Skeletal muscle cell (primary cell): Measurements from ENCODE around the gene SMAD3.
A peak's percentile ranks its signal among the peaks of the same experiment; 100 is the strongest.

Source experiments
- DNase-seq: peaks from one replicate; pipeline ENCODE4 v3.0.0-alpha.2; 2010; ENCODE audit warnings: low read depth
- H3K4me3 ChIP-seq: 2 replicates; pipeline ENCODE4 v1.5.1; 2011; ENCODE audit warnings: low read depth, mild to moderate bottlenecking, control low read depth, low read length, moderate library complexity

SMAD3 gene

GRCh38 chr15:67076147-67076843 lies 10.9 kb downstream of the SMAD3 start:
- peak; percentile 81 for DNase-seq
- no peak overlapping the region for H3K4me3 ChIP-seq

GRCh38 chr15:67077641-67078215 lies 12.3 kb downstream of the SMAD3 start:
- no peak for DNase-seq
- H3K4me3 ChIP-seq, result no peak overlapping the region

GRCh38 chr15:67079361-67079760 lies 14.0 kb downstream of the SMAD3 start:
- no peak for DNase-seq
- no peak overlapping the region for H3K4me3 ChIP-seq

DNA sequence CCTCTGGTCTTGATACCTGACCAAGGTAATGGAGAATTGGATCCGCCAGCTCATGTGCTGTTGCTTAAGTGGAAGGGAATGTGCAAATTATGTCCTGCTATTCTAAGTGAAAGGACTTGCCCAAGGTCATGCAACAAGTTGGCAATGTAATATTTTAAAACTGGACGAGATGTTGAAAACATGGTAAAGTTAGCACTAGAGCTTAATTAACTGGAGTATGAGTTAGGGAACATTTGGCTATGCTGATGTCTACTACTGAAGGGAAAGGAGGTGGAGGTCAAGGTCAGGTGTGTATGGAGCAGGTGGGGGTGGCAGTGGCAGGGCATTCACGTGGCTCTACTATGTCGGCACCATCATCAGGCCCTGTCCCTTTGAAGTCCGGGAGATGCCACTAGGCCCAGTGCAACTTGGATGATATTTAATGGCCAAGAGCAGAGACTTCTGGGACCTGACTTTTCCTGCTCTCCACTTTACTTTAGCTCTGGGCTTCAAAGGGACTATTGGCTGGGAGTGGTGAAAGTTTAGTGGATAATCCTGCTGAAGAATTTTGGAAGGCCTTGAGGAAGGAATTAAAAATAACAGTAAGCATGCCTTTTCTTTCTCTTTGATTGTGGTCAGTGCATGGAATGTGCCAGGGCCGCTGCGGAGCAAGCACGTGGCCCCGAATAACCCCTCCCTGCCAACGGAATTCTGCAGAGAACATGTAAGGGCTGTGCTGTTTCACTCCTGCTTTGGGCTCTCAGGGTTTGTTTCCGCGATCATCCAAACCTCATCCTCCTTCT lies 14.9 kb downstream of the SMAD3 start:
- no peak for DNase-seq
- no peak overlapping the region for H3K4me3 ChIP-seq

- H3K4me3 ChIP-seq, result no peak overlapping the region
- DNase-seq, result peak; percentile 70
Measured at GRCh38 chr15:67080900-67081431, 15.6 kb downstream of the SMAD3 start.

DNA sequence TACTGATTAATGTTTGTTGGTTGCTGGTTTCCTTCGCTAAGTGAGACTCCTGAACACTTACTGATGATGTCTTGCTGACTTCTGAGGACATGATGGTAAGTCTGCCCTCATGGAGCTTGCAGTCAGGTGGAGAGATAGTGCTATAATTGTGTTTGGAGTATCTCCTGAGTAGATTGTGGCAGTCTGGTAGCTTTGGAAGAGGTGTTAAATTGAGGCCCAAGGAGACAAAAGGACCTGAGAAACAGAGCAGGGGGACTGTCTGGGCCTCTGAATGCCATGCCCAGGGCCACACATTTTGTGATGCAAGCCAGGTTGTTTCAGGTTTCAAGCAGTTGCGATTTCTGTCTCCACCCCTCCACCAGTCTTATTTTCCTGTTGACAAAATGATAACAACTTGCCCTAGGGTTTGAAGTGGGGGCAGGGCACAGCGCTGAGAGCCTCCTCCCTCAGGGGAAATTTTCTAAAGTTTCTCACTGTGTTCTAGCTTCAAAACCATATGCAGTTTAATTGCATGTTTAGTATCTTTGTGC lies 16.7 kb downstream of the SMAD3 start:
- no peak overlapping the region for H3K4me3 ChIP-seq
- no peak for DNase-seq

- H3K4me3 ChIP-seq, result no peak overlapping the region
- DNase-seq, result no peak
Measured at GRCh38 chr15:67083135-67083762, 17.8 kb downstream of the SMAD3 start.

DNA sequence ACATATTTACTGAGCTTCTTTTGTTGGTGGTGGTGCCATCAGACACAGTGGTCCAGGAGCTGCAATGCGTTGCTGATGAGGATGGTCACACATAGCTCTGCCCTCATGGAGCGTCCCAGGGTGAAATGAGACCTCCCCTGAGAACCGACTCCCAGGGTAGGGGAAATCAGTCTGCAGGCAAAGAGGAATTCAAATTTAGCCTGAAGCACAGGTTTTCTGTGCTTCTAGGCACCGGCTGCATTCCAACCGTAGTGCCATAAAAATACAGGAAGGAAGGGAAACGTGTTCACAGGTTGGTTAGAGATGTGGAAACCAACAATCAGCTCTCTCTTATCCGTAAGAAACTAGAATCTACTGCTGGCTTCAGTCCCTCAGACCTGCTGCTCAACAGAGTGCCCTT lies 19.2 kb downstream of the SMAD3 start:
- H3K4me3 ChIP-seq, result no peak overlapping the region
- DNase-seq, result no peak

DNA sequence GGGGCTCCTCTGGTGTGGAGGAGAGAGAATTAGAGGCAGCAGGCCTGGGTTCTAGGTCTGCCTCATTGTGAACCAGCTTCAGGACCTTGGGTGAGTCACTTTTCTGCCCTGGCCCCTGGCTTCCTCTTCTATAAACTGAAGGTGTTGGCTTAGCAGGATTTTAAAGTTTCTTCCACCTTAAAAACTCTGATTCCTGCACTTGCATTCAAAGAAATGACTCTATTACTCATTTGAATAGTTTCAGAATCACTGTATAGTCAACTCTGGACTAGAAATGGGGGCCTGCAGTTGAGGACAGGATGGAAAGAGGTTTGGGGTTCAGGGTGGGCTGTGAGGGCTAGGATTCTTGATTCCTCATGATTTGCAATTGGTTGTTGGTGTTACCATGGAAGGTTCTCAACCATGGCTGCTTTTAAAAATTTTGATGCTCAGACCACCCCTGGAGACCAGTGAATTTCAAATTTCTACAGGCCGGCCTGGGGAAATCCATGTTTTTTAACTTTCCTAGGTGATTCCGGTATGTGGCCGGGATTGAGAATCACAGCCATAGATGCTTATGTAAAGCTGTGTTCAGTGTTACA lies 19.9 kb downstream of the SMAD3 start:
- H3K4me3 ChIP-seq, result no peak overlapping the region
- no peak for DNase-seq

DNA sequence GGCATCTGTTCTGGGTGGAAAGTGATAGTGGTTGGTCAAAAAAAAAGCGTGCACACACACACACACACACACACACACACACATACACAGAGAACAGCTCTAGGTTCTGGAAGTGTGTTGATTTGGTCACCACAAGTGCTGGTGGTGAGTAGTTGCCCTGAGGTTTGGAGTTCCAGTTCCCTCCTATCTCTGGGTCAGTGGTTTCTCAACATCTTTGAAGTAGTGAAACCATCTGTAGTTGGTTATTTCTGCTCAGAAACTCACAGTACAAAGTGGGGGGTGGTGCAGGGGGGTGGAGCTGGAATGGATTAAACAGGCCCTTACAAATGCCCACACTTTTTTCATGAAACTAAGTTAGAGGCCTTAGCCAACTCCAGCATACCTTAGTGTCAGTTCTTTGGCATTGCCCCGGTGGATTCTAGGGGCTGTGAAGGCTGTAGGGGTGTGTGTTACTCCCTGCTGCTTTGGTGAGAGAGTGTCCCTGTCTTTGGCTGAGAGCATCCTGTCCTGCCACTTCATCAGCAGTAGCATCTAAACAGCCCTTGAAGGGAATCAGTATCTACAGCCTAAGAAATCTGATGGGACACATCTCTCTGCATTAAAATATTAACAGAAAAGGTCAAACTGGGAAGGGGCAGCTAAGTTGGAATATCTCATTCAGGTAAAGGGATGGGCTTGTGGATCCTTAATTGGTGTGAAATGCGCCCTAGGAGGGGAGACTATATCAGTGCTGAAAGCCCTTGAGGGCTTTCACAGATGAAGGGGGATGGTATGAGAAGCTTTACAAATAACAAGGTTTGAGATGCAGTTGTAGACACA lies 20.6 kb downstream of the SMAD3 start:
- peak; percentile 82 for DNase-seq
- no peak overlapping the region for H3K4me3 ChIP-seq

- no peak for DNase-seq
- H3K4me3 ChIP-seq, result no peak overlapping the region
Measured at GRCh38 chr15:67086637-67086914, 21.2 kb downstream of the SMAD3 start.

GRCh38 chr15:67087507-67088172 lies 22.2 kb downstream of the SMAD3 start:
- H3K4me3 ChIP-seq, result no peak overlapping the region
- DNase-seq, result no peak

- no peak overlapping the region for H3K4me3 ChIP-seq
- no peak for DNase-seq
Measured at GRCh38 chr15:67089217-67090193, 24.1 kb downstream of the SMAD3 start.

DNA sequence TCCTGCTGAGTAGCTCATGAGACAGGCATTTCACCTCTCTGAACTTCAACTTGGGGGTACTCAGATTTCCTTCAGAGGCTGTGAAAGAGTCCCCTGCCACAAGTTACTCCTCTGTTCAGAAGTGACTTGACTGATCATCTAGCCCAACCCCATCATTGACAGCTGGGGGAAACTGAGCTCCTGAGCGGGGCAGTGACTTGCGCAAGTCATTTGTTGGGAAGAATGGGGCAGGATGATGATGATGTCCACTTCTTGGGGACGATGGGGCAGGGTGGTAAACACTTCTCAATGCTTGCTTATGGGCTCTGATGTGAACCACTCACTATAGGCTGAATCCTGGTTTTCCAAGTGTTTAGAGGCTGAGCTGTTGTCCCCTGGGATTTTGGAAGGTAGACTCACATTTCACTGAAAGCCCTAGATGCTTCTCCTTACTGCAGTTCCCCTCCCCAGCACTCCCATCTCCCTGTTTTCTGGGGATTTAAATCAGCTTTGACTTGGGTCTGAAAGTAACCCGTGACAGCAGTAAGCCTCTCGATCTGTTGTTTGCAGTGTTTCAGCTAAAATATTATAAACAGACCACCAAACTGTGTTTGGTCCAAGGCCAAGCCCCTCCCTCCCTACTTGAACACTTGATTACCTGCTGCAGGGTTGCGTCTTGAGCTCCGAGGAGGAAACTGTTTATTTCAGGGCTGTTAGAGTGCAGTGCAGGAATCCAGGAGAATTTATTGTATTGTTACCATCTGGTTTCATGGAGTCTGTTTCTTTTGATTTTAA lies 25.1 kb downstream of the SMAD3 start:
- no peak overlapping the region for H3K4me3 ChIP-seq
- DNase-seq, result no peak

GRCh38 chr15:67091071-67091979 lies 25.9 kb downstream of the SMAD3 start:
- no peak overlapping the region for H3K4me3 ChIP-seq
- DNase-seq, result peak; percentile 66
